Bronchial epithelial cell (primary cell): Measurements from ENCODE around the gene PCYT2. TPM values are rescaled to one million over a fixed set of nuclear protein-coding genes. Genes with fewer than 3 reads are reported as not detected.

Experiments used
- DNase-seq: peaks from one replicate; pipeline ENCODE4 v3.0.0-alpha.2; 2010; ENCODE audit warnings: low read depth
- FAIRE-seq: peaks from 2 replicates; lab custom pipeline; 2011; peaks lifted over from hg19 to GRCh38; lab: Jason Lieb, UNC
- H3K27me3 ChIP-seq: 2 replicates; pipeline ENCODE4 v1.5.1; 2011; ENCODE audit warnings: low read length; ENCODE audit not compliant: control insufficient read depth, insufficient read depth
- H3K36me3 ChIP-seq: 2 replicates; pipeline ENCODE4 v1.5.1; 2011; ENCODE audit warnings: low read length; ENCODE audit not compliant: control insufficient read depth, insufficient read depth
- H3K4me3 ChIP-seq: 2 replicates; pipeline ENCODE4 v1.5.1; 2011; ENCODE audit warnings: mild to moderate bottlenecking, low read depth, low read length, control low read depth
- CTCF ChIP-seq: IDR thresholded peaks from 2 replicates; pipeline ENCODE4 v1.5.1; 2011; ENCODE audit warnings: mild to moderate bottlenecking, moderate library complexity, low read length, control low read depth, inconsistent platforms; ENCODE audit not compliant: insufficient read depth, severe bottlenecking
- total RNA-seq: library from RNA; depleted of rRNA; stranded (reverse); fragments of >200 nt; gene quantifications from 2 replicates; pipeline ENCODE4 v1.2.1, GENCODE V29; 2014

PCYT2 gene
- total RNA-seq, 1 donor from 2014 or later, result 29.5 TPM

- Histone ChIP-seq H3K4me3 (peak overlapping the region; percentile 72), H3K27me3 (no peaks in the 10 kb centered on the region), H3K36me3 (peaks cover 57% of the 10 kb centered on the region)
- TF ChIP-seq CTCF, result no peak
- DNase-seq (no peak), FAIRE-seq (no peak)
These were observed 341 bp downstream of the PCYT2 start for GRCh38 chr17:81910840-81911276.

GRCh38 chr17:81909966-81910839 is 996 bp downstream of the PCYT2 start:
- H3K36me3 ChIP-seq, result peaks cover 52% of the 10 kb centered on the region
- DNase-seq (no peak), FAIRE-seq (no peak)
- H3K4me3 ChIP-seq, result peak overlapping the region; percentile 72
- TF ChIP-seq CTCF, result no peak
- no peaks in the 10 kb centered on the region for H3K27me3 ChIP-seq

- no peak for FAIRE-seq
These were observed 2.0 kb downstream of the PCYT2 start for GRCh38 chr17:81909231-81909630.

GRCh38 chr17:81908793-81909192 is 2.4 kb downstream of the PCYT2 start:
- no peak for TF ChIP-seq CTCF
- Histone ChIP-seq H3K36me3 (peaks cover 44% of the 10 kb centered on the region), H3K27me3 (no peaks in the 10 kb centered on the region), H3K4me3 (no peak overlapping the region)
- DNase-seq, result no peak
- FAIRE-seq, result no peak

More at GRCh38 chr17:81909231-81909630, 2.0 kb downstream of the PCYT2 start:
- Histone ChIP-seq H3K36me3 (peaks cover 47% of the 10 kb centered on the region), H3K27me3 (no peaks in the 10 kb centered on the region), H3K4me3 (no peak overlapping the region)
- DNase-seq, result no peak
- no peak for TF ChIP-seq CTCF

- DNase-seq (no peak), FAIRE-seq (no peak)
- Histone ChIP-seq H3K4me3 (no peak overlapping the region), H3K36me3 (peaks cover 35% of the 10 kb centered on the region), H3K27me3 (no peaks in the 10 kb centered on the region)
- no peak for TF ChIP-seq CTCF
These were observed 3.7 kb downstream of the PCYT2 start for GRCh38 chr17:81907219-81908145.
